ENCODE measurements around the gene COA6. TPM values are rescaled to one million over a fixed set of nuclear protein-coding genes. Genes with fewer than 3 reads are reported as not detected.

Gene COA6, protein sequence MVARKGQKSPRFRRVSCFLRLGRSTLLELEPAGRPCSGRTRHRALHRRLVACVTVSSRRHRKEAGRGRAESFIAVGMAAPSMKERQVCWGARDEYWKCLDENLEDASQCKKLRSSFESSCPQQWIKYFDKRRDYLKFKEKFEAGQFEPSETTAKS
- 10.9 and 11.8 TPM in 2 replicates for total RNA-seq (2013; cell fraction: nucleolus; rRNA removed)
- total RNA-seq (2014; rRNA removed) (53.7 and 56.0 TPM in 2 replicates), total RNA-seq (2014; rRNA removed; fragmentation: Illumina TruSeq; extraction: Trizol) (66.8 and 71.2 TPM in 2 replicates), total RNA-seq (2021) (53.3 and 57.4 TPM in 2 replicates), polyA plus RNA-seq (2011; rRNA removed) (54.1 and 98.8 TPM in 2 replicates), polyA plus RNA-seq (2014; fragmentation: Illumina TruSeq; extraction: Trizol) (47.7 and 49.9 TPM in 2 replicates), polyA plus RNA-seq (2014; fragmentation: Nextera tagmentation; extraction: Ambion mirVana) (100 to 1,000 TPM; 117 to 145 TPM), polyA plus RNA-seq (2014; rRNA removed) (71.7 and 79.7 TPM in 2 replicates), polyA plus RNA-seq (2016; fragmentation: Nextera tagmentation; extraction: Ambion mirVana) (100 to 1,000 TPM; 173 to 178 TPM), polyA minus RNA-seq (2011; rRNA and poly(A)+ RNA removed) (6.0 and 8.9 TPM in 2 replicates), Bru-seq, nascent RNA (percentile 83 among the genes with signal in this experiment), BruChase-seq, experiment 1, labeled RNA remaining after a 6-hour chase (percentile 76 among the genes with signal in this experiment), BruChase-seq, experiment 2, labeled RNA remaining after a 2-hour chase (percentile 73 among the genes with signal in this experiment)
- polyA plus RNA-seq (2011; ENCODE audit: low read depth) = 42.5 TPM
- polyA plus RNA-seq (2011; cell fraction: cytosol; rRNA removed) = 33.1 and 42.0 TPM in 2 replicates
- polyA plus RNA-seq (2011; cell fraction: nucleus; rRNA removed) = 19.5 and 22.6 TPM in 2 replicates
- polyA plus RNA-seq (2012) = 61.8 and 73.7 TPM in 2 replicates
- 9.0 and 9.4 TPM in 2 replicates for polyA minus RNA-seq (2011; cell fraction: cytosol; rRNA and poly(A)+ RNA removed)
- polyA minus RNA-seq (2011; cell fraction: nucleus; rRNA and poly(A)+ RNA removed) = 11.4 and 15.4 TPM in 2 replicates
- long read RNA-seq, experiment 1, transcript COA6-202 (3 exons, 641 nt) = minor isoform, 9 of 53 reads
- long read RNA-seq, experiment 1, transcript COA6-203 (3 exons, 710 nt) = major isoform, 41 of 53 reads
- long read RNA-seq, experiment 1, partial matches to known transcripts = 0 of 53 reads
- long read RNA-seq, experiment 1, other reads (novel, unspliced or antisense) = 2 of 53 reads
- long read RNA-seq, experiment 2, transcript COA6-202 (3 exons, 641 nt) = minor isoform, 23 of 177 reads
- long read RNA-seq, experiment 2, transcript COA6-201 (2 exons, 1,013 nt) = minor isoform, 15 of 177 reads
- long read RNA-seq, experiment 2, transcript COA6-203 (3 exons, 710 nt) = major isoform, 128 of 177 reads
- long read RNA-seq, experiment 2, partial matches to known transcripts = 0 of 177 reads
- long read RNA-seq, experiment 2, other reads (novel, unspliced or antisense) = 11 of 177 reads

DNA sequence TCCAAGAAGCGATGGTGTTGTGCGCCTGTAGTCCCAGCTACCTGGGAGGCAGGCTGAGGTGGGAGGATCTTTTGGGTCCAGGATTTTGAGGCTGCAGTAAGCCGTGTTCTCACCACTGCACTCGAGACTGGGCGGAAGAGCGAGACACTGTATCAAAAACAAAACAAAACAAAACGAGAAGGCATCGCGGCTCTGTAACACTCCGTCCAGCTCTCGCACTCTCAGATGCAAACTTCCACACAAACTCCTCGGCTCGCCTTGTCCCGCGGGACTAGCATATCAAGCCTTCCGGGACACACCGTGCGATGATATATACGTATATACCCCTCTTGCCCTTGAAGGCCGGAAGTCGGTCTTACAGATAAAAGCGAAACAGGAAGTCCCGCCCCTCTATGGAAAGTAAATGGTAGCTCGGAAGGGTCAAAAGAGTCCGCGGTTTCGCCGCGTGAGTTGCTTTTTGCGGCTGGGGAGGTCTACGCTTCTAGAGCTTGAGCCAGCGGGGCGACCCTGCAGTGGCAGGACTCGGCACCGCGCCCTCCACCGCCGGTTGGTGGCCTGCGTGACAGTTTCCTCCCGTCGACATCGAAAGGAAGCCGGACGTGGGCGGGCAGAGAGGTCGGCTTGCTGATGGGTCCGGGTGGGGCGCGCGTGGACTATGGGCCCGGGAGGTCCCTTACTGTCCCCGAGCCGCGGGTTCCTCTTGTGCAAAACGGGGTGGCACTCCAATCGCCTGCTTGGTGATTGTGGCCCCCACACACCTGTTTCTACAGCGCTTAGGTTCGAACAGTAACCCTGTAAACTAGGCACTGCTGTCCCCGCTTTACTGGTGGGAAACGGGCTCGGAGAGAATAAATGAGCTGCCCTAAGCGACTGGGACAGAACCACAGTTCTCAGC is at the start of gene COA6:
Gene COA6, plus strand, starts transcription at position 393 of the 895 bp plus-strand sequence. Its CDS starts 11 bp downstream, at position 404.
- Histone ChIP-seq H3K9ac (ENCODE audit: control insufficient read depth, insufficient read depth, low read length) (peak within 1 kb of the TSS; percentile 97), H3K27me3 (replicated peaks in 1 of 2; ENCODE audit: control insufficient read depth in 2 of 2, insufficient read depth in 2 of 2, low read length in 1 of 2) (no peaks in the 10 kb centered on the region; a peak in 1 of 4 replicates), H3K36me3 (ENCODE audit: control insufficient read depth in 2 of 2, insufficient read depth in 2 of 2, low read length in 1 of 2) (peaks cover 0 to 13% of the 10 kb centered on the region in 2 experiments), H3K4me3 (peak within 1 kb of the TSS; percentile 86), H3K4me1 (ENCODE audit: control insufficient read depth, insufficient read depth, low read length) (peaks cover 6% of the 10 kb centered on the region; the same call in 1 of the 2 replicates), H3K9me3 (replicated peaks; ENCODE audit: control insufficient read depth, insufficient read depth, low read length) (no peaks in the 10 kb centered on the region), H3K4me2 (ENCODE audit: control insufficient read depth, insufficient read depth) (peak within 1 kb of the TSS; percentile 95), H4K20me1 (ENCODE audit: control insufficient read depth, insufficient read depth) (no peaks in the 10 kb centered on the region), H2AFZ (ENCODE audit: control insufficient read depth, low read depth, low read length) (peak within 1 kb of the TSS; percentile 79), H3K79me2 (ENCODE audit: control insufficient read depth, insufficient read depth, low read length) (peaks cover 27% of the 10 kb centered on the region), H3K27ac (ENCODE audit: control insufficient read depth, insufficient read depth) (peak within 1 kb of the TSS; percentile 95)
- ChIA-PET RAD21 (ENCODE audit: unreplicated experiment) (interaction anchor here (0.6 to 3.1 kb wide), 9 partner anchors 15 to 239 kb away, joined by 3 to 14 read pairs (median 4); no protein-coding TSS in a partner anchor), SMC1A (ENCODE audit: uncharacterized antibody, unreplicated experiment) (interaction anchor here (0.6 to 4.1 kb wide), 13 partner anchors 9 to 732 kb away, joined by 3 to 30 read pairs (median 3); no protein-coding TSS in a partner anchor), CTCF (interaction anchor here (0.6 to 2.9 kb wide), 10 partner anchors 9 to 1140 kb away, joined by 3 to 11 read pairs (median 5); no protein-coding TSS in a partner anchor), POLR2A (interaction anchor here (0.8 to 2.6 kb wide), 10 partner anchors 9 to 122 kb away, joined by 3 to 16 read pairs (median 4); partner anchors contain the start of gene TARBP1)
- ATAC-seq (peak; percentile 93), FAIRE-seq (peak; percentile 35), DNase-seq (ENCODE audit: low read depth, low spot score) (peak; percentile 94)
- in situ Hi-C loops (cut with MboI) (no loop called here), intact Hi-C loops (cut with micrococcal nuclease; ENCODE audit: unreplicated experiment) (loop anchor here (1.0 to 10.0 kb wide), 4 partner anchors 16 to 231 kb away; no protein-coding TSS in a partner anchor)
- WGBS (ENCODE audit: insufficient coverage, insufficient replicate concordance, low lambda C conversion rate, missing lambda C conversion rate) = under 1% methylated on average over 61 of the region's 62 CpGs
- BruUV-seq (replicated peaks) = no TSS peak
- TF ChIP-seq, protein P1, sequence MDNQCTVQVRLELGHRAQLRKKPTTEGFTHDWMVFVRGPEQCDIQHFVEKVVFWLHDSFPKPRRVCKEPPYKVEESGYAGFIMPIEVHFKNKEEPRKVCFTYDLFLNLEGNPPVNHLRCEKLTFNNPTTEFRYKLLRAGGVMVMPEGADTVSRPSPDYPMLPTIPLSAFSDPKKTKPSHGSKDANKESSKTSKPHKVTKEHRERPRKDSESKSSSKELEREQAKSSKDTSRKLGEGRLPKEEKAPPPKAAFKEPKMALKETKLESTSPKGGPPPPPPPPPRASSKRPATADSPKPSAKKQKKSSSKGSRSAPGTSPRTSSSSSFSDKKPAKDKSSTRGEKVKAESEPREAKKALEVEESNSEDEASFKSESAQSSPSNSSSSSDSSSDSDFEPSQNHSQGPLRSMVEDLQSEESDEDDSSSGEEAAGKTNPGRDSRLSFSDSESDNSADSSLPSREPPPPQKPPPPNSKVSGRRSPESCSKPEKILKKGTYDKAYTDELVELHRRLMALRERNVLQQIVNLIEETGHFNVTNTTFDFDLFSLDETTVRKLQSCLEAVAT (IDR thresholded peaks at IDR 0.05) = peak; percentile 91
- TF ChIP-seq SIN3A (IDR thresholded peaks at IDR 0.05; ENCODE audit: low read depth, low read length) (peak; percentile 89), TCF7 (IDR thresholded peaks at IDR 0.05; ENCODE audit: borderline replicate concordance) (peak; percentile 55; the same call in 1 of the 2 replicates), SIX5 (IDR thresholded peaks at IDR 0.05; ENCODE audit: low read depth, low read length, severe bottlenecking) (no peak), ATF7 (IDR thresholded peaks at IDR 0.05; ENCODE audit: low read depth) (peak; percentile 71), DPF2 (IDR thresholded peaks at IDR 0.05) (peak; percentile 88), RAD21 (IDR thresholded peaks at IDR 0.05; ENCODE audit: insufficient read depth, low read depth, low read length) (no peak), EZH2 (IDR thresholded peaks at IDR 0.05; ENCODE audit: borderline replicate concordance, control insufficient read depth, low read depth, low read length) (no peak), KAT2A (conservative IDR thresholded peaks at IDR 0.05; ENCODE audit: control insufficient read depth, low read depth, low read length) (no peak), HDAC6 (IDR thresholded peaks at IDR 0.05; ENCODE audit: unreplicated experiment) (no peak), NR2C2 (IDR thresholded peaks at IDR 0.05; ENCODE audit: borderline replicate concordance, control insufficient read depth, insufficient read length, low read depth) (no peak), SREBF1 (IDR thresholded peaks at IDR 0.05; ENCODE audit: low read length) (peak; percentile 28; the same call in 1 of the 2 replicates), PAX5 (IDR thresholded peaks at IDR 0.05; ENCODE audit: borderline replicate concordance, low read depth, low read length) (0 out of 2 replicates have a peak, but pooled peaks have one; percentile 29)

Data from GM12878 (cell line).